Left lung (tissue), 10 donors: Measurements from ENCODE around the gene MED9. TPM values are rescaled to one million over a fixed set of nuclear protein-coding genes. Genes with fewer than 3 reads are reported as not detected.
"Not testable (repeated sequence)": the region's sequence is repeated elsewhere in the genome, so short reads cannot be mapped to it uniquely, and the experiment has no call there.

ENCODE experiments used
- ATAC-seq: fragments of 200-7000 bp; cut with Tn5 transposase; one replicate; pipeline ENCODE4 v1.9.1; 2020; ENCODE audit warnings: moderate library complexity
- DNase-seq, 4 donors: peaks; one replicate each; pipeline ENCODE4 v3.0.0-alpha.2; 2013 to 2020
- H3K27ac ChIP-seq, 2 donors: fragments of 200-600 bp; sonication (generic) in 1 of 2; one replicate each; pipeline versions ENCODE4 v1.5.0 to v1.8.0; 2020 to 2021
- H3K27me3 ChIP-seq, 2 donors: fragments of 200-600 bp; sonication (generic) in 1 of 2; one replicate each; pipeline versions ENCODE4 v1.5.0 to v1.8.0; 2020 to 2021
- H3K36me3 ChIP-seq, 2 donors: fragments of 200-600 bp; sonication (generic) in 1 of 2; one replicate each; pipeline versions ENCODE4 v1.5.0 to v1.8.0; 2020 to 2021
- H3K4me1 ChIP-seq, 2 donors: fragments of 200-600 bp; one replicate each; pipeline ENCODE4 v1.8.0; 2021
- H3K4me3 ChIP-seq, 2 donors: fragments of 200-600 bp; sonication (generic) in 1 of 2; one replicate each; pipeline versions ENCODE4 v1.5.0 to v1.8.0; 2020 to 2021; ENCODE audit warnings: mild to moderate bottlenecking in 1 of 2
- H3K9me3 ChIP-seq, 2 donors: fragments of 200-600 bp; sonication (generic) in 1 of 2; one replicate each; pipeline versions ENCODE4 v1.5.0 to v1.8.0; 2020 to 2021
- intact Hi-C, 2 donors: fragments of 100-400 bp; cut with DNase I; formaldehyde crosslinking; loops; one replicate each; pipeline versions ENCODE4 v1.11.2 to v1.14.2; 2022
- polyA plus RNA-seq, 6 donors: library from polyadenylated mRNA; unstranded; fragments of 120-200 nt; gene quantifications; one replicate each; pipeline ENCODE4 v1.2.1, GENCODE V29; 2013; ENCODE audit not compliant: insufficient read length in 6 of 6
- total RNA-seq, 2 donors: library from RNA; stranded (reverse); fragmentation: NEBNext Ultra II Directional; extraction: Animal tissue kit (Norgen Biotek cat#: 25700); gene quantifications; one replicate each; pipeline ENCODE4 v1.2.1, GENCODE V29; 2021
- TF ChIP-seq, protein P1 (sequence below), 2 donors: fragments of 200-600 bp; sonication (generic) in 1 of 2; IDR thresholded peaks; one replicate each; pipeline versions ENCODE4 v1.5.0 to v1.8.0; 2021; ENCODE audit warnings: antibody characterized with exemption in 2 of 2
- donor health status: DM: no; HTN: yes; CAD: no.
- donor health status: DM: no; HTN: no; CAD: no.

Gene MED9
- total and polyA plus RNA-seq, 8 donors, result 11.5 to 17.1 (median 16.2) TPM

DNA sequence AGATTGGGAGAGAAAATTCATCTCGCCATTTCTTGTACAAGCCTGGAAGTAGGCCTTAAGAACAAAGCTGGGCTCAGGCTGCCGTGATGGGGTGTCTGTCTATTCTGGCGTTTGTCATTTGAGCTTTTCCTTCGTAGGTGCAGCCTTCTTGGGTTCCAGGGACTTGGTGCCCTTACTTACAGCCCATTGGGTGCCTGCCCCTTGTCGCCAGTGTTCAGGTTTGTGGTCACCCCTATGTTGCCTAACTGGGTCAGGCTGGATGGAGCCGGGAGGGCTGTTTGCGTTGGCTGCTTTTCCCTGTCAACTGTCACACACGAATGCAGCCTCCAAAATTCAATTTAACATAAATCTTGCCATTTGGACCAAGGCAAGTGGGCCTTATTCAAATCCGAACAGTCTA lies 23.7 kb upstream of the MED9 start:
- intact Hi-C loops, result no loop called here

DNA sequence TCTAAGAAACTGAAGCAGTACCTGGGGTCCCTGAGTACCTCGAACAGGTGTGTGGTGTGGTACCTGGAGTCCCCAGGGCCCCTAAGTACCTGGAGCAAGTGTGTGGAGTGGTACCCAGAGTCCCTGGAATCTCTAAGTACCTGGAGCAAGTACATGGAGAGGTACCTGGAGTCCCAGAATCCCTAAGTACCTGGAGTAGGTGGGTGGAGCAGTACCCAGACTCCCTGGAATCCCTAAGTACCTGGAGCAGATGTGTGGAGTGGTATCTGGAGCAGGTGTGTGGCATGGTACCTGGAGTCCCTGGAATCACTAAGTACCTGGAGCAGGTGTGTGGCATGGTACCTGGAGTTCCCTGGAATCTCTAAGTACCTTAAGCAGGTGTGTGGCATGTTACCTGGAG lies 22.5 kb upstream of the MED9 start:
- DNase-seq, result no peak

More for the DNA sequence above, 23.7 kb upstream of the MED9 start:
- no peaks in the 10 kb centered on the region for H3K36me3 ChIP-seq
- no peaks in the 10 kb centered on the region for H3K9me3 ChIP-seq
- peaks cover 0 to 7% of the 10 kb centered on the region in 2 donors for H3K27me3 ChIP-seq
- DNase-seq (no peak), ATAC-seq (no peak)
- no peaks in the 10 kb centered on the region for H3K4me1 ChIP-seq
- TF ChIP-seq, protein P1, sequence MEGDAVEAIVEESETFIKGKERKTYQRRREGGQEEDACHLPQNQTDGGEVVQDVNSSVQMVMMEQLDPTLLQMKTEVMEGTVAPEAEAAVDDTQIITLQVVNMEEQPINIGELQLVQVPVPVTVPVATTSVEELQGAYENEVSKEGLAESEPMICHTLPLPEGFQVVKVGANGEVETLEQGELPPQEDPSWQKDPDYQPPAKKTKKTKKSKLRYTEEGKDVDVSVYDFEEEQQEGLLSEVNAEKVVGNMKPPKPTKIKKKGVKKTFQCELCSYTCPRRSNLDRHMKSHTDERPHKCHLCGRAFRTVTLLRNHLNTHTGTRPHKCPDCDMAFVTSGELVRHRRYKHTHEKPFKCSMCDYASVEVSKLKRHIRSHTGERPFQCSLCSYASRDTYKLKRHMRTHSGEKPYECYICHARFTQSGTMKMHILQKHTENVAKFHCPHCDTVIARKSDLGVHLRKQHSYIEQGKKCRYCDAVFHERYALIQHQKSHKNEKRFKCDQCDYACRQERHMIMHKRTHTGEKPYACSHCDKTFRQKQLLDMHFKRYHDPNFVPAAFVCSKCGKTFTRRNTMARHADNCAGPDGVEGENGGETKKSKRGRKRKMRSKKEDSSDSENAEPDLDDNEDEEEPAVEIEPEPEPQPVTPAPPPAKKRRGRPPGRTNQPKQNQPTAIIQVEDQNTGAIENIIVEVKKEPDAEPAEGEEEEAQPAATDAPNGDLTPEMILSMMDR (IDR thresholded peaks at IDR 0.05), result no peak
- no peak overlapping the region for H3K27ac ChIP-seq
- no peak overlapping the region for H3K4me3 ChIP-seq

DNA sequence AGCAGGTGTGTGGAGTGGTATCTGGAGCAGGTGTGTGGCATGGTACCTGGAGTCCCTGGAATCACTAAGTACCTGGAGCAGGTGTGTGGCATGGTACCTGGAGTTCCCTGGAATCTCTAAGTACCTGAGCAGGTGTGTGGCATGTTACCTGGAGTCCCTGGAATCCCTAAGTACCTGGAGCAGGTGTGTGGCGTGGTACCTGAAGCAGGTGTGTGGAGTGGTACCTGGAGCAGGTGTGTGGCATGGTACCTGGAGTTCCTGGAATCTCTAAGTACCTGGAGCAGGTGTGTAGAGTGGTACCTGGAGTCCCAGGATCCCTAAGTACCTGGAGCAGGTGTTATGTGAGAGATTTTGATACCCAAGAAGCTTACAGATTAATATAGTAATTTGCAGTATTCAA lies 22.1 kb upstream of the MED9 start:
- peak; percentile 14 for ATAC-seq
- H3K4me3 ChIP-seq, intact Hi-C loops, DNase-seq, H3K9me3 ChIP-seq, H3K27ac ChIP-seq, H3K27me3 ChIP-seq, H3K36me3 ChIP-seq, H3K4me1 ChIP-seq: not testable (repeated sequence)

More for the DNA sequence above, 22.5 kb upstream of the MED9 start:
- no peaks in the 10 kb centered on the region for H3K4me1 ChIP-seq
- H3K27ac ChIP-seq, result no peak overlapping the region
- H3K27me3 ChIP-seq, result peaks cover 0 to 7% of the 10 kb centered on the region in 2 donors
- no peaks in the 10 kb centered on the region for H3K36me3 ChIP-seq
- no peak overlapping the region for H3K4me3 ChIP-seq
- TF ChIP-seq, protein P1 (IDR thresholded peaks at IDR 0.05), result no peak
- peak; percentile 24 for ATAC-seq
- intact Hi-C loops, result no loop called here
- H3K9me3 ChIP-seq, result no peaks in the 10 kb centered on the region

DNA sequence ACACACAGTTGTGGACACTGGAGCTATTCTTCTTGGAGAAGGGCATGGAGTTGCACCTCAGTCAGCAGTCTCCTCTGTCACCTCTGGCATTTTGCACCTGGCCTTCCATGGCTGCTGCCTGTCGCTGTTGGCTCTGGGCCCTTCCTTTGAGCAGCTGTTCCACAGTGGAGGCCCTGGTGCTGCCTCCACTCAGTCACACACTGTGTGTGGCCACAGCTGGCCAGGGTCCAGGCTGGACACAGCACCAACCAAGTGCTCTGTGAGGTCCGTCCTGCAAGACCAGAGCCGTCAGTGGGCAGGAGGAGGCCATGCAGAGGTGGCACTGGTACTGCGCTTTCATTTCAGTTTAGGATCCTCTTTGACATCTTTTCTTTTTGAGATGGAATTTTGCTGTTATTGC lies 21.6 kb upstream of the MED9 start:
- H3K9me3 ChIP-seq, result no peaks in the 10 kb centered on the region
- no peak overlapping the region for H3K27ac ChIP-seq
- no peaks in the 10 kb centered on the region for H3K36me3 ChIP-seq
- peaks cover 0 to 7% of the 10 kb centered on the region in 2 donors for H3K27me3 ChIP-seq
- ATAC-seq (no peak), DNase-seq (no peak)
- no peaks in the 10 kb centered on the region for H3K4me1 ChIP-seq
- H3K4me3 ChIP-seq, result no peak overlapping the region
- intact Hi-C loops, result no loop called here
- TF ChIP-seq, protein P1 (IDR thresholded peaks at IDR 0.05), result no peak

DNA sequence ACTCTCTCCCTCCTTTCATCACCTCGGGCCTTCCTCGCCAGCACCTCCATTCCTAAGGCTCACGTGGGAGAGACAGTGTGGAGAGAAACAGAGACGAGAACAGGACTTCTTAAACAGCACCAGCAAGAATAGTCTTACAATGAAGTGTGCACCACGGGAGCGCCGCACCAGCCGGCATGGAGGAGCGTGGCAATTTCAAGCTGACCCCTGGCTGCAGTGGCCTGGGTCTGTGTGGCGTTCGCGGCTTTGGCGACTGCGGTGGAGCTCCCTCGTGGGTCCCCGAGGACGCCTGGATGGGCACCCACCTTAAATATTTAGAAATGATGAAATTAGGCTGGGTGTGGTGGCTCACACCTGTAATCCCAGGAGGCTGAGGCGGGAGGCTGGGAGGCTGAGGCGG lies 20.5 kb upstream of the MED9 start:
- no peaks in the 10 kb centered on the region for H3K4me1 ChIP-seq
- H3K27ac ChIP-seq, result no peak overlapping the region
- no peaks in the 10 kb centered on the region for H3K36me3 ChIP-seq
- H3K9me3 ChIP-seq, result no peaks in the 10 kb centered on the region
- H3K4me3 ChIP-seq, result no peak overlapping the region
- TF ChIP-seq, protein P1 (IDR thresholded peaks at IDR 0.05), result no peak
- intact Hi-C loops, result no loop called here
- H3K27me3 ChIP-seq, result peaks cover 0 to 7% of the 10 kb centered on the region in 2 donors
- DNase-seq (no peak), ATAC-seq (no peak)

DNA sequence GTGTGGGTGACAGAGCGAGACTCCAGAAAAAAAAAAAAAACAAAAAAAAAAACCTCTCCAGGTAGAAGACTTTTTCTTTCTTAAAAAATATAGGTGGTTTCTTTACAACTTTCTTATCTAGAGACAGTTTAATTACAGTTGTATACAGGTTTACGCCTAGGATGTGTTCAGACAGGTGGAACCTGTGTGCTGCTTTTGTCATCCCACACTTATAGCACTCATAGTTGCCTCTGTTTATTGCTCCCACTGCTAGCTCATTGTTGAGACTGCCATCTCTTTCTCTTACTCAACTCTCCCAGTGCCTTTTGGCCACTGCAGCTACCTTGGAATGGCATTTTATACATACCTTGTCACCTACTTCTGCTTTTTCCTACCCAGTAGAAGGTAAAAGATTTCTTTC lies 19.1 kb upstream of the MED9 start:
- Histone ChIP-seq H3K4me1 (no peaks in the 10 kb centered on the region), H3K27me3 (peaks cover 0 to 7% of the 10 kb centered on the region in 2 donors), H3K36me3 (no peaks in the 10 kb centered on the region), H3K9me3 (no peaks in the 10 kb centered on the region), H3K4me3 (no peak overlapping the region), H3K27ac (no peak overlapping the region)
- intact Hi-C loops, result no loop called here
- DNase-seq, result no peak
- TF ChIP-seq, protein P1 (IDR thresholded peaks at IDR 0.05), result no peak
- no peak for ATAC-seq
